ENCODE measurements around the gene GPC6.

The GPC6 gene

GRCh38 chr13:93685900-93686299 is 459.3 kb downstream of the GPC6 start:
- TF ChIP-seq EZH2phosphoT487 (conservative IDR thresholded peaks at IDR 0.05; ENCODE audit: low read length): no peak
- no peak for TF ChIP-seq CTCF (IDR thresholded peaks at IDR 0.05; ENCODE audit: insufficient read depth, low read length, poor library complexity, severe bottlenecking)
- no peaks in the 10 kb centered on the region for H3K9me3 ChIP-seq (ENCODE audit: insufficient read depth, low read length)
- H3K27ac ChIP-seq (ENCODE audit: low read depth, low read length): no peak overlapping the region
- no peak overlapping the region for H3K4me2 ChIP-seq (ENCODE audit: low read depth, low read length, poor library complexity, severe bottlenecking)
- no peaks in the 10 kb centered on the region for H3K79me2 ChIP-seq (ENCODE audit: insufficient read depth, low read length)
- no peaks in the 10 kb centered on the region for H3K27me3 ChIP-seq (ENCODE audit: low read length)
- H3K9ac ChIP-seq (ENCODE audit: low read length): no peak overlapping the region
- no peaks in the 10 kb centered on the region for H4K20me1 ChIP-seq (ENCODE audit: low read depth, low read length)
- no peaks in the 10 kb centered on the region for H3K36me3 ChIP-seq (ENCODE audit: low read length)
- H3K4me3 ChIP-seq (ENCODE audit: insufficient read depth, low read length, poor library complexity, severe bottlenecking): no peak overlapping the region
- H3K9me2 ChIP-seq (replicated peaks; ENCODE audit: insufficient read depth, low read length): no peaks in the 10 kb centered on the region
- H2AFZ ChIP-seq (ENCODE audit: low read depth, low read length, severe bottlenecking): no peak overlapping the region
- H3F3A ChIP-seq (ENCODE audit: insufficient read depth): no peaks in the 10 kb centered on the region

DNA sequence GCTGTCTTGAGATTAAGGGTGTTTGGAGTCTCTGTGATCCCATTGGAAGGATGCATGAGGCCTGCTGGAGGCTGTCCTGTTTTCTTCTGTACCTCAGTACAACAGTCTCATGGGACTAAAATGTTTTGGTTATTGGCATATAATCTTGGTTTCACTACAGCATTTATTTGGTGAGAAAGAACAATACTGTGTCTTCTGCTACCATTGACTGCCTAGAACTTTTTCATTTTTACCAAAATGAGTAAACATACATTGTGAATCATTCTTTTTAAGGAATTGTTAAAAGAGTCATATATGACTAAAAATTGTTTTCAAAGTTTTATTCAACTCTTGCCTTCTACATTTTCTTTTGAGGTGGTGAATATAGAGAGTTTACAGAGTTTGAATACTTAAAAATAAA is 459.8 kb downstream of the GPC6 start:
- Histone ChIP-seq H3K36me3 (ENCODE audit: low read length) (no peaks in the 10 kb centered on the region), H3K27me3 (ENCODE audit: low read length) (no peaks in the 10 kb centered on the region), H2AFZ (ENCODE audit: low read depth, low read length, severe bottlenecking) (no peak overlapping the region), H3K9me2 (replicated peaks; ENCODE audit: insufficient read depth, low read length) (no peaks in the 10 kb centered on the region), H4K20me1 (ENCODE audit: low read depth, low read length) (no peaks in the 10 kb centered on the region), H3K27ac (ENCODE audit: low read depth, low read length) (no peak overlapping the region), H3F3A (ENCODE audit: insufficient read depth) (no peaks in the 10 kb centered on the region), H3K4me2 (ENCODE audit: low read depth, low read length, poor library complexity, severe bottlenecking) (no peak overlapping the region), H3K79me2 (ENCODE audit: insufficient read depth, low read length) (no peaks in the 10 kb centered on the region), H3K9ac (ENCODE audit: low read length) (no peak overlapping the region), H3K4me3 (ENCODE audit: insufficient read depth, low read length, poor library complexity, severe bottlenecking) (no peak overlapping the region), H3K9me3 (ENCODE audit: insufficient read depth, low read length) (no peaks in the 10 kb centered on the region)
- TF ChIP-seq EZH2phosphoT487 (conservative IDR thresholded peaks at IDR 0.05; ENCODE audit: low read length) (no peak), CTCF (IDR thresholded peaks at IDR 0.05; ENCODE audit: insufficient read depth, low read length, poor library complexity, severe bottlenecking) (no peak)

DNA sequence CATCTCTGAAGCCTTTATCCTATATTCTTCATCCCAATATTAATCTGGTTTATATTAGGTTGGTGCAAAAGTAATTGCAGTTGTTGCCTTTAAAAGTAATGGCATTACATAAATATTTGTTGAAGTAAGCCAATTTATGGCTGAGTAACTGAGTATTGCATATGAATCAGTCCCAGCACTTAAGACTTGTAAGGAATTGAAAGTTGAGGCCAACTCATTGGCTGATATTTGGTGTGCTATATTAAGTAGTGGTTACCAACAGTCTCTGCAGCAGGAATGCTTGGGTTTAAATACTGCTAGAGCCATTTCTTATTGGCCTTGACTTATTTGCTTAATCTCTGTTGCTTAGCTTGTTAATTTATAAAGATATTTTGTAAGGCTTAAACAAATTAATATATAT is 460.7 kb downstream of the GPC6 start:
- Histone ChIP-seq H3K36me3 (ENCODE audit: low read length) (no peaks in the 10 kb centered on the region), H4K20me1 (ENCODE audit: low read depth, low read length) (no peaks in the 10 kb centered on the region), H3F3A (ENCODE audit: insufficient read depth) (no peaks in the 10 kb centered on the region), H3K27ac (ENCODE audit: low read depth, low read length) (no peak overlapping the region), H3K9me2 (replicated peaks; ENCODE audit: insufficient read depth, low read length) (no peaks in the 10 kb centered on the region), H3K4me2 (ENCODE audit: low read depth, low read length, poor library complexity, severe bottlenecking) (no peak overlapping the region), H3K27me3 (ENCODE audit: low read length) (no peaks in the 10 kb centered on the region), H3K4me3 (ENCODE audit: insufficient read depth, low read length, poor library complexity, severe bottlenecking) (no peak overlapping the region), H3K9ac (ENCODE audit: low read length) (no peak overlapping the region), H2AFZ (ENCODE audit: low read depth, low read length, severe bottlenecking) (no peak overlapping the region), H3K9me3 (ENCODE audit: insufficient read depth, low read length) (no peaks in the 10 kb centered on the region), H3K79me2 (ENCODE audit: insufficient read depth, low read length) (no peaks in the 10 kb centered on the region)
- TF ChIP-seq EZH2phosphoT487 (conservative IDR thresholded peaks at IDR 0.05; ENCODE audit: low read length) (no peak), CTCF (IDR thresholded peaks at IDR 0.05; ENCODE audit: insufficient read depth, low read length, poor library complexity, severe bottlenecking) (no peak)

DNA sequence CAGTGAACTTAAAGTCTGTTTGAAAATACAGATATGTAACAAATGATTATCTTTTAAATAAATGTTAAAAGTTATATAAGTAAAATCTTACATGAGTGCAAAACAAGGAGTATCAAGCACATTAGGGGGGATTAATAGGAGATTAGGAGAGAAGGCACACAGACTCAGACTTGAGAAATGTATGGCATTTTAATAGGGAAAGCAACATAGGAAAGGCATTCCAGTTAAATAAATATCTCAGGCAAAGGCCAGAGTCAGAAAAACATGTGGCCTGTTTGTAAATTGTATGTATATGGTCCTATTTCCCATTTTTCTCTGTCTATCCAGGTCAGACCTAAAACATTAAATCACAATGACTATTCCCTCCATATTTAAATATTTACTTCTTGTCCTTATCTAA is 462.7 kb downstream of the GPC6 start:
- H2AFZ ChIP-seq (ENCODE audit: low read depth, low read length, severe bottlenecking): no peak overlapping the region
- H4K20me1 ChIP-seq (ENCODE audit: low read depth, low read length): no peaks in the 10 kb centered on the region
- TF ChIP-seq EZH2phosphoT487 (conservative IDR thresholded peaks at IDR 0.05; ENCODE audit: low read length): no peak
- no peak for TF ChIP-seq CTCF (IDR thresholded peaks at IDR 0.05; ENCODE audit: insufficient read depth, low read length, poor library complexity, severe bottlenecking)
- no peaks in the 10 kb centered on the region for H3K79me2 ChIP-seq (ENCODE audit: insufficient read depth, low read length)
- H3K4me3 ChIP-seq (ENCODE audit: insufficient read depth, low read length, poor library complexity, severe bottlenecking): no peak overlapping the region
- no peaks in the 10 kb centered on the region for H3K9me2 ChIP-seq (replicated peaks; ENCODE audit: insufficient read depth, low read length)
- H3K27me3 ChIP-seq (ENCODE audit: low read length): no peaks in the 10 kb centered on the region
- H3K4me2 ChIP-seq (ENCODE audit: low read depth, low read length, poor library complexity, severe bottlenecking): no peak overlapping the region
- H3K9ac ChIP-seq (ENCODE audit: low read length): no peak overlapping the region
- no peaks in the 10 kb centered on the region for H3F3A ChIP-seq (ENCODE audit: insufficient read depth)
- H3K36me3 ChIP-seq (ENCODE audit: low read length): no peaks in the 10 kb centered on the region
- H3K9me3 ChIP-seq (ENCODE audit: insufficient read depth, low read length): no peaks in the 10 kb centered on the region
- H3K27ac ChIP-seq (ENCODE audit: low read depth, low read length): no peak overlapping the region
